ENCODE data around the gene KRT71. TPM values are rescaled to one million over a fixed set of nuclear protein-coding genes. Genes with fewer than 3 reads are reported as not detected.
"Not testable (repeated sequence)": the region's sequence is repeated elsewhere in the genome, so short reads cannot be mapped to it uniquely, and the experiment has no call there.

KRT71 gene
- polyA plus RNA-seq, 2 donors, result not detected

GRCh38 chr12:52515319-52515646, 37.7 kb downstream of the KRT71 start:
- Histone ChIP-seq H3K27ac (ENCODE audit: low read depth in 2 of 2, low read length in 1 of 2) (peak overlapping the region; percentile 37 to 54), H3K4me3 (ENCODE audit: low read depth in 1 of 2, low read length in 2 of 2) (no peak overlapping the region)

GRCh38 chr12:52514471-52515318, 38.2 kb downstream of the KRT71 start:
- no peaks in the 10 kb centered on the region for H3K9me3 ChIP-seq (ENCODE audit: control insufficient read depth in 2 of 2, insufficient read depth in 1 of 2, low read depth in 1 of 2, low read length in 1 of 2)
- H3K27me3 ChIP-seq (ENCODE audit: control insufficient read depth in 1 of 2, insufficient read depth in 2 of 2, low read length in 2 of 2), result no peaks in the 10 kb centered on the region
- peaks cover 0 to 7% of the 10 kb centered on the region in 2 donors for H3K4me1 ChIP-seq (ENCODE audit: control insufficient read depth in 2 of 2, insufficient read depth in 2 of 2, low read length in 1 of 2)
- WGBS, 2 donors, result 56 to 59% methylated on average over 14 of the region's 14 CpGs
- peaks cover 0 to 15% of the 10 kb centered on the region in 2 donors for H3K36me3 ChIP-seq (ENCODE audit: control insufficient read depth in 2 of 2, insufficient read depth in 2 of 2, low read length in 1 of 2)
- H3K4me3 ChIP-seq (ENCODE audit: low read depth in 1 of 2, low read length in 2 of 2), result no peak overlapping the region
- peak overlapping the region; percentile 37 to 54 for H3K27ac ChIP-seq (ENCODE audit: low read depth in 2 of 2, low read length in 1 of 2)

More at GRCh38 chr12:52515319-52515646, 37.7 kb downstream of the KRT71 start:
- H3K27me3 ChIP-seq (ENCODE audit: control insufficient read depth in 1 of 2, insufficient read depth in 2 of 2, low read length in 2 of 2), result no peaks in the 10 kb centered on the region
- WGBS, 2 donors, result 51 to 73% methylated on average over 1 of the region's 1 CpG
- H3K4me1 ChIP-seq (ENCODE audit: control insufficient read depth in 2 of 2, insufficient read depth in 2 of 2, low read length in 1 of 2), result peaks cover 0 to 7% of the 10 kb centered on the region in 2 donors
- H3K36me3 ChIP-seq (ENCODE audit: control insufficient read depth in 2 of 2, insufficient read depth in 2 of 2, low read length in 1 of 2), result peaks cover 0 to 15% of the 10 kb centered on the region in 2 donors
- H3K9me3 ChIP-seq (ENCODE audit: control insufficient read depth in 2 of 2, insufficient read depth in 1 of 2, low read depth in 1 of 2, low read length in 1 of 2), result no peaks in the 10 kb centered on the region

- no peaks in the 10 kb centered on the region for H3K27me3 ChIP-seq (ENCODE audit: control insufficient read depth in 1 of 2, insufficient read depth in 2 of 2, low read length in 2 of 2)
- 54 to 65% methylated on average over 6 of the region's 6 CpGs for WGBS, 2 donors
- H3K9me3 ChIP-seq (ENCODE audit: control insufficient read depth in 2 of 2, insufficient read depth in 1 of 2, low read depth in 1 of 2, low read length in 1 of 2), result no peaks in the 10 kb centered on the region
- peaks cover 0 to 15% of the 10 kb centered on the region in 2 donors for H3K36me3 ChIP-seq (ENCODE audit: control insufficient read depth in 2 of 2, insufficient read depth in 2 of 2, low read length in 1 of 2)
- no peak overlapping the region for H3K4me3 ChIP-seq (ENCODE audit: low read depth in 1 of 2, low read length in 2 of 2)
- H3K4me1 ChIP-seq (ENCODE audit: control insufficient read depth in 2 of 2, insufficient read depth in 2 of 2, low read length in 1 of 2), result peaks cover 0 to 7% of the 10 kb centered on the region in 2 donors
- no peak overlapping the region for H3K27ac ChIP-seq (ENCODE audit: low read depth in 2 of 2, low read length in 1 of 2)
Observed at GRCh38 chr12:52513736-52514135, 39.2 kb downstream of the KRT71 start.

GRCh38 chr12:52508211-52508610, 44.7 kb downstream of the KRT71 start:
- Histone ChIP-seq H3K36me3 (ENCODE audit: control insufficient read depth in 2 of 2, insufficient read depth in 2 of 2, low read length in 1 of 2) (no peaks in the 10 kb centered on the region), H3K27ac (ENCODE audit: low read depth in 2 of 2, low read length in 1 of 2) (no peak overlapping the region), H3K4me1 (ENCODE audit: control insufficient read depth in 2 of 2, insufficient read depth in 2 of 2, low read length in 1 of 2) (no peaks in the 10 kb centered on the region), H3K27me3 (ENCODE audit: control insufficient read depth in 1 of 2, insufficient read depth in 2 of 2, low read length in 2 of 2) (no peaks in the 10 kb centered on the region), H3K4me3 (ENCODE audit: low read depth in 1 of 2, low read length in 2 of 2) (no peak overlapping the region), H3K9me3 (ENCODE audit: control insufficient read depth in 2 of 2, insufficient read depth in 1 of 2, low read depth in 1 of 2, low read length in 1 of 2) (no peaks in the 10 kb centered on the region)
- WGBS, 2 donors, result 74 to 79% methylated on average over 5 of the region's 5 CpGs

GRCh38 chr12:52506858-52507715, 45.9 kb downstream of the KRT71 start:
- no peaks in the 10 kb centered on the region for H3K36me3 ChIP-seq (ENCODE audit: control insufficient read depth in 2 of 2, insufficient read depth in 2 of 2, low read length in 1 of 2)
- no peak overlapping the region for H3K4me3 ChIP-seq (ENCODE audit: low read depth in 1 of 2, low read length in 2 of 2)
- H3K27ac ChIP-seq (ENCODE audit: low read depth in 2 of 2, low read length in 1 of 2), result no peak overlapping the region
- H3K9me3 ChIP-seq (ENCODE audit: control insufficient read depth in 2 of 2, insufficient read depth in 1 of 2, low read depth in 1 of 2, low read length in 1 of 2), result no peaks in the 10 kb centered on the region
- no peaks in the 10 kb centered on the region for H3K27me3 ChIP-seq (ENCODE audit: control insufficient read depth in 1 of 2, insufficient read depth in 2 of 2, low read length in 2 of 2)
- H3K4me1 ChIP-seq (ENCODE audit: control insufficient read depth in 2 of 2, insufficient read depth in 2 of 2, low read length in 1 of 2), result no peaks in the 10 kb centered on the region
- WGBS, 2 donors, result 35% methylated on average over 4 of the region's 4 CpGs

GRCh38 chr12:52502877-52503276, 50.1 kb downstream of the KRT71 start:
- 81 to 93% methylated on average over 1 of the region's 1 CpG for WGBS, 2 donors
- H3K27me3 ChIP-seq (ENCODE audit: control insufficient read depth in 1 of 2, insufficient read depth in 2 of 2, low read length in 2 of 2), result no peaks in the 10 kb centered on the region
- no peak overlapping the region for H3K27ac ChIP-seq (ENCODE audit: low read depth in 2 of 2, low read length in 1 of 2)
- H3K4me3 ChIP-seq (ENCODE audit: low read depth in 1 of 2, low read length in 2 of 2), result no peak overlapping the region
- no peaks in the 10 kb centered on the region for H3K9me3 ChIP-seq (ENCODE audit: control insufficient read depth in 2 of 2, insufficient read depth in 1 of 2, low read depth in 1 of 2, low read length in 1 of 2)
- no peaks in the 10 kb centered on the region for H3K4me1 ChIP-seq (ENCODE audit: control insufficient read depth in 2 of 2, insufficient read depth in 2 of 2, low read length in 1 of 2)
- H3K36me3 ChIP-seq (ENCODE audit: control insufficient read depth in 2 of 2, insufficient read depth in 2 of 2, low read length in 1 of 2), result no peaks in the 10 kb centered on the region

- Histone ChIP-seq H3K36me3 (ENCODE audit: control insufficient read depth in 2 of 2, insufficient read depth in 2 of 2, low read length in 1 of 2) (no peaks in the 10 kb centered on the region), H3K27me3 (ENCODE audit: control insufficient read depth in 1 of 2, insufficient read depth in 2 of 2, low read length in 2 of 2) (no peaks in the 10 kb centered on the region), H3K4me1 (ENCODE audit: control insufficient read depth in 2 of 2, insufficient read depth in 2 of 2, low read length in 1 of 2) (peaks cover 0 to 3% of the 10 kb centered on the region in 2 donors), H3K27ac (ENCODE audit: low read depth in 2 of 2, low read length in 1 of 2) (no peak overlapping the region), H3K4me3 (ENCODE audit: low read depth in 1 of 2, low read length in 2 of 2) (no peak overlapping the region), H3K9me3 (ENCODE audit: control insufficient read depth in 2 of 2, insufficient read depth in 1 of 2, low read depth in 1 of 2, low read length in 1 of 2) (no peaks in the 10 kb centered on the region)
- 71 to 78% methylated on average over 7 of the region's 7 CpGs for WGBS, 2 donors
Observed at GRCh38 chr12:52501490-52501889, 51.5 kb downstream of the KRT71 start.

- H3K27ac ChIP-seq (ENCODE audit: low read depth in 2 of 2, low read length in 1 of 2); H3K4me1 ChIP-seq (ENCODE audit: control insufficient read depth in 2 of 2, insufficient read depth in 2 of 2, low read length in 1 of 2); H3K9me3 ChIP-seq (ENCODE audit: control insufficient read depth in 2 of 2, insufficient read depth in 1 of 2, low read depth in 1 of 2, low read length in 1 of 2); H3K4me3 ChIP-seq (ENCODE audit: low read depth in 1 of 2, low read length in 2 of 2); H3K27me3 ChIP-seq (ENCODE audit: control insufficient read depth in 1 of 2, insufficient read depth in 2 of 2, low read length in 2 of 2); H3K36me3 ChIP-seq (ENCODE audit: control insufficient read depth in 2 of 2, insufficient read depth in 2 of 2, low read length in 1 of 2): not testable (repeated sequence)
- WGBS, 2 donors, result 68 to 84% methylated on average over 6 of the region's 6 CpGs
Observed at GRCh38 chr12:52500574-52500973, 52.4 kb downstream of the KRT71 start.

- WGBS, 2 donors, result 81 to 86% methylated on average over 5 of the region's 5 CpGs
- no peaks in the 10 kb centered on the region for H3K27me3 ChIP-seq (ENCODE audit: control insufficient read depth in 1 of 2, insufficient read depth in 2 of 2, low read length in 2 of 2)
Observed at GRCh38 chr12:52499806-52500560, 53.0 kb downstream of the KRT71 start.

More at GRCh38 chr12:52499806-52500560, 53.0 kb downstream of the KRT71 start:
- Histone ChIP-seq H3K4me1 (ENCODE audit: control insufficient read depth in 2 of 2, insufficient read depth in 2 of 2, low read length in 1 of 2) (peaks cover 3 to 13% of the 10 kb centered on the region in 2 donors), H3K4me3 (ENCODE audit: low read depth in 1 of 2, low read length in 2 of 2) (no peak overlapping the region), H3K27ac (ENCODE audit: low read depth in 2 of 2, low read length in 1 of 2) (no peak overlapping the region), H3K9me3 (ENCODE audit: control insufficient read depth in 2 of 2, insufficient read depth in 1 of 2, low read depth in 1 of 2, low read length in 1 of 2) (no peaks in the 10 kb centered on the region), H3K36me3 (ENCODE audit: control insufficient read depth in 2 of 2, insufficient read depth in 2 of 2, low read length in 1 of 2) (no peaks in the 10 kb centered on the region)

Data from esophagus (tissue), 2 donors.